Mesenchymal stem cell (in vitro differentiated cells and primary cell): Measurements from ENCODE around the gene EIF4EBP2.
A peak's percentile ranks its signal among the peaks of the same experiment; 100 is the strongest.

Source experiments
- DNase-seq: peaks from one replicate; pipeline ENCODE4 v3.0.0-alpha.2; 2013
- H2AFZ ChIP-seq: one replicate; pipeline ENCODE4 v1.6.1; 2013; ENCODE audit warnings: low read depth, mild to moderate bottlenecking, control low read depth, inconsistent platforms, low read length, moderate library complexity
- H2AK5ac ChIP-seq: 2 replicates; pipeline ENCODE4 v1.6.1; 2013; ENCODE audit warnings: low read length, moderate library complexity, mild to moderate bottlenecking, inconsistent platforms; ENCODE audit not compliant: severe bottlenecking
- H2BK120ac ChIP-seq: one replicate; pipeline ENCODE4 v1.6.1; 2013; ENCODE audit warnings: low read depth, mild to moderate bottlenecking, inconsistent platforms, low read length, moderate library complexity
- H2BK12ac ChIP-seq, 2 experiments: one replicate each; pipeline ENCODE4 v1.6.1; 2013; ENCODE audit warnings: inconsistent platforms in 2 of 2, low read length in 2 of 2, mild to moderate bottlenecking in 2 of 2, moderate library complexity in 2 of 2, control low read depth in 1 of 2
- H2BK15ac ChIP-seq: one replicate; pipeline ENCODE4 v1.6.1; 2013; ENCODE audit warnings: mild to moderate bottlenecking, low read depth, inconsistent platforms; ENCODE audit not compliant: poor library complexity, severe bottlenecking
- H2BK5ac ChIP-seq: 2 replicates; pipeline ENCODE4 v1.6.1; 2013; ENCODE audit warnings: low read depth, mild to moderate bottlenecking, low read length, control low read depth, inconsistent platforms; ENCODE audit not compliant: poor library complexity, severe bottlenecking
- H3K14ac ChIP-seq, 2 experiments: one replicate each; pipeline ENCODE4 v1.6.1; 2013; ENCODE audit warnings: inconsistent platforms in 2 of 2, low read length in 2 of 2, control low read depth in 1 of 2, mild to moderate bottlenecking in 1 of 2, moderate library complexity in 1 of 2
- H3K18ac ChIP-seq, 2 experiments: one replicate each; pipeline ENCODE4 v1.6.1; 2013; ENCODE audit warnings: inconsistent platforms in 2 of 2, low read length in 2 of 2, control low read depth in 1 of 2, low read depth in 1 of 2, mild to moderate bottlenecking in 1 of 2
- H3K23ac ChIP-seq, 2 experiments: one replicate each; pipeline ENCODE4 v1.6.1; 2013; ENCODE audit warnings: inconsistent platforms in 2 of 2, low read length in 2 of 2, mild to moderate bottlenecking in 2 of 2, moderate library complexity in 2 of 2, control low read depth in 1 of 2
- H3K27ac ChIP-seq: 2 replicates; pipeline ENCODE4 v1.5.1; 2013; ENCODE audit warnings: mild to moderate bottlenecking, moderate library complexity, low read length, control low read depth, inconsistent platforms; ENCODE audit not compliant: poor library complexity, severe bottlenecking
- H3K27me3 ChIP-seq, 2 experiments: 2 replicates each; pipeline versions ENCODE4 v1.6.1 to v1.7.0; 2013; ENCODE audit warnings: low read length in 2 of 2, mild to moderate bottlenecking in 2 of 2, moderate library complexity in 2 of 2, control low read depth in 1 of 2, inconsistent platforms in 1 of 2; ENCODE audit not compliant: control insufficient read depth in 1 of 2, insufficient read depth in 1 of 2
- H3K36me3 ChIP-seq, 2 experiments: 2 replicates each; pipeline versions ENCODE4 v1.6.1 to v1.7.0; 2013; ENCODE audit warnings: low read length in 2 of 2, control low read depth in 1 of 2, inconsistent platforms in 1 of 2, low read depth in 1 of 2, mild to moderate bottlenecking in 1 of 2; ENCODE audit not compliant: insufficient read depth in 2 of 2, control insufficient read depth in 1 of 2
- H3K4ac ChIP-seq, 2 experiments: one replicate each; pipeline ENCODE4 v1.6.1; 2013; ENCODE audit warnings: inconsistent platforms in 2 of 2, low read length in 2 of 2, mild to moderate bottlenecking in 2 of 2, moderate library complexity in 2 of 2, control low read depth in 1 of 2, low read depth in 1 of 2
- H3K4me1 ChIP-seq: 2 replicates; pipeline ENCODE4 v1.6.1; 2013; ENCODE audit warnings: low read depth, low read length, control low read depth; ENCODE audit not compliant: control insufficient read depth, insufficient read depth
- H3K4me2 ChIP-seq: 2 replicates; pipeline ENCODE4 v1.6.1; 2013; ENCODE audit warnings: low read length, mild to moderate bottlenecking, inconsistent platforms; ENCODE audit not compliant: poor library complexity, severe bottlenecking
- H3K4me3 ChIP-seq, 2 experiments: 2 replicates each; pipeline versions ENCODE4 v1.5.1 to v1.7.0; 2013; ENCODE audit warnings: low read length in 2 of 2, mild to moderate bottlenecking in 2 of 2, control low read depth in 1 of 2, low read depth in 1 of 2; ENCODE audit not compliant: insufficient read depth in 1 of 2
- H3K79me1 ChIP-seq: replicated peaks from 2 replicates; pipeline ENCODE4 v1.6.1; 2013; ENCODE audit warnings: mild to moderate bottlenecking, control low read depth, low read length, inconsistent platforms; ENCODE audit not compliant: poor library complexity, severe bottlenecking
- H3K9ac ChIP-seq: 2 replicates; pipeline ENCODE4 v1.7.0; 2013; ENCODE audit warnings: mild to moderate bottlenecking, low read length, moderate library complexity
- H3K9me3 ChIP-seq: 2 replicates; pipeline ENCODE4 v1.7.0; 2013; ENCODE audit warnings: mild to moderate bottlenecking, low read length; ENCODE audit not compliant: control insufficient read depth
- H4K8ac ChIP-seq: one replicate; pipeline ENCODE4 v1.6.1; 2013; ENCODE audit warnings: inconsistent platforms, mild to moderate bottlenecking, low read length, moderate library complexity
- H4K91ac ChIP-seq: one replicate; pipeline ENCODE4 v1.6.1; 2013; ENCODE audit warnings: mild to moderate bottlenecking, low read length, inconsistent platforms
- WGBS: methylation state at CpG from one replicate; pipeline ENCODE4 v1.1.7; 2013; ENCODE audit warnings: mixed read lengths; 5-methylcytosine and 5-hydroxymethylcytosine counted together

EIF4EBP2 gene

GRCh38 chr10:70459061-70459773 is 55.3 kb downstream of the EIF4EBP2 start:
- no peak overlapping the region for H3K9ac ChIP-seq
- H3K4me1 ChIP-seq, result peaks cover 22% of the 10 kb centered on the region
- H2BK12ac ChIP-seq, result no peak overlapping the region
- H3K4me2 ChIP-seq, result no peak overlapping the region
- no peak overlapping the region for H2AK5ac ChIP-seq
- H3K4me3 ChIP-seq, result no peak overlapping the region
- no peak for DNase-seq
- H3K4ac ChIP-seq, result no peak overlapping the region
- H3K14ac ChIP-seq, result no peak overlapping the region
- H2BK120ac ChIP-seq, result no peak overlapping the region
- no peak overlapping the region for H4K8ac ChIP-seq
- H3K27me3 ChIP-seq, result peaks cover 44 to 46% of the 10 kb centered on the region in 2 experiments
- no peak overlapping the region for H2AFZ ChIP-seq
- H3K23ac ChIP-seq, result no peak overlapping the region
- no peak overlapping the region for H3K18ac ChIP-seq
- no peak overlapping the region for H4K91ac ChIP-seq
- WGBS, result 24% methylated on average over 19 of the region's 19 CpGs
- H2BK5ac ChIP-seq, result no peak overlapping the region
- no peak overlapping the region for H2BK15ac ChIP-seq
- no peaks in the 10 kb centered on the region for H3K36me3 ChIP-seq
- H3K9me3 ChIP-seq, result no peaks in the 10 kb centered on the region
- no peaks in the 10 kb centered on the region for H3K79me1 ChIP-seq
- H3K27ac ChIP-seq, result no peak overlapping the region

DNA sequence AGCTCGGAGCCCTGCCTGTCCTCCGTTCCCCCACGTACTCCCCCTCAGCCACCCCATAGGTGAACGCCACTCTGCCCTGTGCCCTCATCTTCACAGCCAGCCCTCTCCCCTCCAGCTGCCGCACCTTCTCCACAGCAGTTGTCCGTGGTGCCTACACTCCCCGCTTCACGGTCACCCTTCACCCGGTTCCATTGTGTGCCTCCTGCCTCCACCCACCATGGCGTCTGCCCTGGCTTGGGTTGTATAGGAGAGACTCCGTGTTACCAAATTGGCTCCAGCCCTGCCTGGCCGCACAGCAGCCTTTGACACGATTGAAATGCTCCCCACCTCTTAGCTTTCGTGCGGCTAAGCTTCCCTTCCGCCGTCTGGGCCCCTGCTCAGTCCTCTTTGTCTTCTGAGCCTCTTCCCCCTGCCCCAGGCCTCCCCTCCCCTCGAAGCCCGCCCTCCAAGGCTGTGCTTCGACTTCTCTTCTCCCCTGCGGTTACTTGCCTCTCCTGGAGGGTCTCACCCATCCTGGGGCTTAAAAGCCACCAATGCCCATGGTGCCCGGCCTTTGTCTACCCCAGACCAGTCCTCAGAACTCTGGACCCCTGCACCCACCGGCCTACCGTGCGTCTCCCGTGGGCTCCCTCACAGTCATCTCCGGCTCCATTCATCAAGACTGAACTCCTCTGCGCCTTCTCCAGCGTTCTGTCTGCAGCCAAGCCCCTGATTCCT is 56.0 kb downstream of the EIF4EBP2 start:
- 72% methylated on average over 29 of the region's 29 CpGs for WGBS
- no peak overlapping the region for H3K14ac ChIP-seq
- no peaks in the 10 kb centered on the region for H3K36me3 ChIP-seq
- H3K23ac ChIP-seq, result peak overlapping the region in 1 of 2 experiments; percentile 9
- H2BK15ac ChIP-seq, result no peak overlapping the region
- H2AFZ ChIP-seq, result no peak overlapping the region
- peak overlapping the region in 1 of 2 experiments; percentile 8 for H2BK12ac ChIP-seq
- H3K9me3 ChIP-seq, result no peaks in the 10 kb centered on the region
- no peak overlapping the region for H3K4me3 ChIP-seq
- no peak overlapping the region for H4K8ac ChIP-seq
- peaks cover 42 to 44% of the 10 kb centered on the region in 2 experiments for H3K27me3 ChIP-seq
- no peak overlapping the region for H3K27ac ChIP-seq
- H4K91ac ChIP-seq, result peak overlapping the region; percentile 35
- H3K4ac ChIP-seq, result no peak overlapping the region
- H2BK120ac ChIP-seq, result no peak overlapping the region
- no peak overlapping the region for H3K9ac ChIP-seq
- H3K4me1 ChIP-seq, result peaks cover 22% of the 10 kb centered on the region
- H3K4me2 ChIP-seq, result no peak overlapping the region
- DNase-seq, result no peak
- no peak overlapping the region for H2BK5ac ChIP-seq
- no peak overlapping the region for H3K18ac ChIP-seq
- H2AK5ac ChIP-seq, result no peak overlapping the region
- H3K79me1 ChIP-seq, result no peaks in the 10 kb centered on the region

DNA sequence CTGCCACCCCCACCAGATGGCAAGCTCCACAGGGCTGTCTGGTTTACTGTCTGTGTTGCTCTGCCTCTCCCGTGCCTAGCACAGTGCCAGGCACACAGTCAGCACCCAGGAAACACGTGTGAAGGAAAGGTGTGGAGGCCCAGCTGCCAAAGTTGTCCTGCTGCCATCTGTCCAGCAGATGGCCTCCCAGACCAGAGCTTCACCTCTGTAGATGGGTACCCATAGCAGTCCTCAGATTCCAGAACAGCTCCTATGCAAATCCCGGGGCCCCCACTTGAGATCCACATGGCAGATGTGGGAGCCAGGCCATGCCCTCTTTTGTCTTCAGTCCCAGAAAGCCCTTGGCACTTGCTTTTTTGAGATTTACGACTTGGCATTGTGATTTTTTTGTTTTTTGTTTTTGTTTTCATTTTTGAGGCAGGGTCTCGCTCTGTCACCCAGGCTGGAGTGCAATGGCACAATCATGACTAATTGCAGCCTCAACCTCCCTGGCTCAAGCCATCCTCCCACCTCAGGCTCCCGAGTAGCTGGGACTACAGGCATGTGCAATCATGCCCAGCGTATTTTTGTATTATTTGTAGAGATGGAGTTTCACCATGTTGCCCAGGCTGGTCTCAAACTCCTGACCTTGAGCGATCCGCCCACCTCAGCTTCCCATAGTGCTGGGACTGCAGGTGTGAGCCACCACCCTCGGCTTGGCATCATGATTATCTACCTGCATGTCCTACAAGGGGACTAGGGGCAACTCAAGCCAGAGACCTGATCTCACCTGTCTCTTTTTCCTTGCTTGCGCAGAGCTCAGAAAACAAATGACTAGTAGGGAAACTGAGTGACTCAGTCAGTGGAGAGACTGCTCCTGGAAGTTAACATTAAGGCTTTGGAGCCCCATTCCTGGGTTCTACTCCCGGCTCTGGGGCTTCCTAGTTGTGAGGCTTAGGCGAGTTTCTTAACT is 57.7 kb downstream of the EIF4EBP2 start:
- Histone ChIP-seq H3K4me2 (no peak overlapping the region), H3K36me3 (no peaks in the 10 kb centered on the region), H3K27me3 (peaks cover 30 to 39% of the 10 kb centered on the region in 2 experiments), H2BK15ac (no peak overlapping the region), H2AFZ (no peak overlapping the region), H3K4ac (no peak overlapping the region), H3K14ac (no peak overlapping the region), H3K23ac (no peak overlapping the region), H2BK5ac (no peak overlapping the region), H4K91ac (no peak overlapping the region), H2BK120ac (no peak overlapping the region), H3K27ac (no peak overlapping the region), H3K4me1 (peaks cover 17% of the 10 kb centered on the region), H2BK12ac (no peak overlapping the region), H4K8ac (no peak overlapping the region), H2AK5ac (no peak overlapping the region), H3K4me3 (no peak overlapping the region), H3K79me1 (no peaks in the 10 kb centered on the region), H3K9ac (no peak overlapping the region), H3K18ac (no peak overlapping the region), H3K9me3 (no peaks in the 10 kb centered on the region)
- 61% methylated on average over 12 of the region's 13 CpGs for WGBS
- DNase-seq, result peak; percentile 60
